ENCODE measurements around the gene EMP1. TPM values are rescaled to one million over a fixed set of nuclear protein-coding genes. Genes with fewer than 3 reads are reported as not detected.

Gene EMP1
- total RNA-seq, 1 experiment from 2014 or later = 0.63 TPM

DNA sequence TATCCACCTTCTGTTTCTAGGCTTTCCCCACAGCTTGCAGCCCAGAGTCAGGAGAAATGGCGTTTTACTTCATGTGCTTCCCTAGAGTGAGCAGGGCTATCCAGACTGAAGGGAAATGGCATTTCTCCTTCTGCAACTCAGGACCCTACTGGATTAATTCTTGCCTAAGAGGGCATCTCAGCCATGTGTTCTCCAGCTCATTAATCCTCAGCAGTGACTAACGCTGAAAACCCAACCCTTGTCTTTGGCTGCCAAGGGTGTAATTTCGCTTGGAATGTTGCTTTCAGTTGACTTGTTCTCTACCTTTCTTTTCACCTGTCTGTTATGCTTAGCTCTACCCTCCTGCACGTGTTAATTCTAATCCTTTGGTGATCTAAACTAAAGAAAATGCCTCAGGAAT is 21.0 kb upstream of the EMP1 start:
- Mint-ChIP-seq H3K27ac (no peak overlapping the region), H3K9me3 (no peaks in the 10 kb centered on the region), H3K4me1 (peaks cover 50 to 51% of the 10 kb centered on the region in 2 experiments), H3K36me3 (ENCODE audit: insufficient read depth in 1 of 3, low read depth in 3 of 3) (no peaks in the 10 kb centered on the region), H3K4me3 (no peak overlapping the region), H3K27me3 (ENCODE audit: low read depth) (no peaks in the 10 kb centered on the region)
- Histone ChIP-seq H3K56ac (ENCODE audit: insufficient read length, low read depth, low read length) (no peak overlapping the region), H4K20me1 (ENCODE audit: control insufficient read depth, insufficient read depth, insufficient read length) (no peaks in the 10 kb centered on the region), H3K4ac (ENCODE audit: low read depth, low read length) (no peak overlapping the region), H3K79me2 (ENCODE audit: insufficient read depth, low read length) (no peaks in the 10 kb centered on the region), H3K23me2 (ENCODE audit: insufficient read length, low read depth, low read length, poor library complexity, severe bottlenecking) (no peaks in the 10 kb centered on the region), H3K14ac (ENCODE audit: insufficient read depth, low read length) (no peak overlapping the region), H2AFZ (ENCODE audit: low read length) (no peak overlapping the region), H3K27ac (ENCODE audit: insufficient read length, low read depth, low read length) (no peak overlapping the region), H2BK12ac (ENCODE audit: insufficient read length, low read depth, low read length) (no peak overlapping the region), H2BK5ac (ENCODE audit: insufficient read length, low read length) (no peak overlapping the region), H2BK15ac (ENCODE audit: low read depth, low read length) (no peak overlapping the region), H3T11ph (ENCODE audit: low read length) (no peak overlapping the region), H3K27me3 (ENCODE audit: insufficient read depth, low read length) (no peaks in the 10 kb centered on the region), H2BK20ac (ENCODE audit: low read depth, low read length, poor library complexity, severe bottlenecking) (no peak overlapping the region), H3K9me3 (ENCODE audit: control insufficient read depth, low read depth, low read length) (no peaks in the 10 kb centered on the region), H2AK5ac (ENCODE audit: insufficient read length, low read length) (no peak overlapping the region), H3K23ac (ENCODE audit: insufficient read length, low read depth, low read length) (no peak overlapping the region), H2BK120ac (ENCODE audit: low read depth, low read length, poor library complexity, severe bottlenecking) (no peak overlapping the region), H3K9ac (ENCODE audit: extremely low read depth, insufficient read length, low read length) (no peak overlapping the region), H3K18ac (ENCODE audit: insufficient read length, low read depth, low read length) (no peak overlapping the region), H3K79me1 (ENCODE audit: insufficient read depth, low read depth, low read length, poor library complexity, severe bottlenecking) (no peaks in the 10 kb centered on the region), H3K4me2 (ENCODE audit: insufficient read depth, insufficient read length, low read length) (no peak overlapping the region), H4K8ac (replicated peaks; ENCODE audit: insufficient read length, low read depth, low read length) (no peak overlapping the region), H3K4me1 (ENCODE audit: insufficient read depth, low read length) (peaks cover 18% of the 10 kb centered on the region; the same call in 1 of the 2 replicates), H4K5ac (ENCODE audit: insufficient read length, low read depth, low read length) (no peak overlapping the region), H4K91ac (ENCODE audit: insufficient read length, low read depth, low read length) (no peak overlapping the region)
- TF ChIP-seq, protein P1, sequence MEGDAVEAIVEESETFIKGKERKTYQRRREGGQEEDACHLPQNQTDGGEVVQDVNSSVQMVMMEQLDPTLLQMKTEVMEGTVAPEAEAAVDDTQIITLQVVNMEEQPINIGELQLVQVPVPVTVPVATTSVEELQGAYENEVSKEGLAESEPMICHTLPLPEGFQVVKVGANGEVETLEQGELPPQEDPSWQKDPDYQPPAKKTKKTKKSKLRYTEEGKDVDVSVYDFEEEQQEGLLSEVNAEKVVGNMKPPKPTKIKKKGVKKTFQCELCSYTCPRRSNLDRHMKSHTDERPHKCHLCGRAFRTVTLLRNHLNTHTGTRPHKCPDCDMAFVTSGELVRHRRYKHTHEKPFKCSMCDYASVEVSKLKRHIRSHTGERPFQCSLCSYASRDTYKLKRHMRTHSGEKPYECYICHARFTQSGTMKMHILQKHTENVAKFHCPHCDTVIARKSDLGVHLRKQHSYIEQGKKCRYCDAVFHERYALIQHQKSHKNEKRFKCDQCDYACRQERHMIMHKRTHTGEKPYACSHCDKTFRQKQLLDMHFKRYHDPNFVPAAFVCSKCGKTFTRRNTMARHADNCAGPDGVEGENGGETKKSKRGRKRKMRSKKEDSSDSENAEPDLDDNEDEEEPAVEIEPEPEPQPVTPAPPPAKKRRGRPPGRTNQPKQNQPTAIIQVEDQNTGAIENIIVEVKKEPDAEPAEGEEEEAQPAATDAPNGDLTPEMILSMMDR (conservative IDR thresholded peaks at IDR 0.05) = no peak
- WGBS (ENCODE audit: extremely low coverage, insufficient read length, low lambda C conversion rate) = no CpG with 5 or more reads among the region's 4 CpGs
- DNase-seq = no peak

Measured in H9 (cell line).